Muscle layer of duodenum (tissue), 2 donors: ENCODE measurements around the gene RSBN1L.
"Not testable (repeated sequence)": the region's sequence is repeated elsewhere in the genome, so short reads cannot be mapped to it uniquely, and the experiment has no call there.

Experiments used
- H3K27ac ChIP-seq: one replicate; pipeline ENCODE4 v1.7.0; 2013; ENCODE audit warnings: mild to moderate bottlenecking, low read length
- H3K27me3 ChIP-seq: one replicate; pipeline ENCODE4 v1.7.0; 2013; ENCODE audit warnings: low read depth, mild to moderate bottlenecking, control low read depth, low read length
- H3K36me3 ChIP-seq, 2 donors: one replicate each; pipeline ENCODE4 v1.7.0; 2013; ENCODE audit warnings: low read length in 2 of 2, control low read depth in 1 of 2, mild to moderate bottlenecking in 1 of 2; ENCODE audit not compliant: insufficient read depth in 2 of 2, control insufficient read depth in 1 of 2
- H3K4me1 ChIP-seq, 2 donors: one replicate each; pipeline ENCODE4 v1.7.0; 2013; ENCODE audit warnings: low read length in 2 of 2, mild to moderate bottlenecking in 2 of 2, control low read depth in 1 of 2, moderate library complexity in 1 of 2; ENCODE audit not compliant: insufficient read depth in 2 of 2, control insufficient read depth in 1 of 2
- H3K4me3 ChIP-seq, 2 donors: one replicate each; pipeline ENCODE4 v1.7.0; 2013; ENCODE audit warnings: low read length in 2 of 2, low read depth in 1 of 2, mild to moderate bottlenecking in 1 of 2
- H3K9me3 ChIP-seq, 2 donors: one replicate each; pipeline ENCODE4 v1.7.0; 2013; ENCODE audit warnings: low read length in 2 of 2, control low read depth in 1 of 2, mild to moderate bottlenecking in 1 of 2; ENCODE audit not compliant: control insufficient read depth in 1 of 2
- donor health status: healthy.

The RSBN1L gene

GRCh38 chr7:77707504-77707992 lies 11.3 kb downstream of the RSBN1L start:
- H3K4me1 ChIP-seq, result peaks cover 0 to 23% of the 10 kb centered on the region in 2 donors
- H3K27me3 ChIP-seq, result no peaks in the 10 kb centered on the region
- H3K27ac ChIP-seq, result no peak overlapping the region

GRCh38 chr7:77710067-77710466 lies 13.8 kb downstream of the RSBN1L start:
- no peaks in the 10 kb centered on the region for H3K9me3 ChIP-seq
- H3K27me3 ChIP-seq, result no peaks in the 10 kb centered on the region
- H3K36me3 ChIP-seq, result peaks cover 0 to 5% of the 10 kb centered on the region in 2 donors
- no peak overlapping the region for H3K4me3 ChIP-seq
- no peak overlapping the region for H3K27ac ChIP-seq
- H3K4me1 ChIP-seq, result peaks cover 0 to 14% of the 10 kb centered on the region in 2 donors

More at GRCh38 chr7:77707504-77707992, 11.3 kb downstream of the RSBN1L start:
- H3K9me3 ChIP-seq, result no peaks in the 10 kb centered on the region
- peaks cover 0 to 5% of the 10 kb centered on the region in 2 donors for H3K36me3 ChIP-seq
- H3K4me3 ChIP-seq, result no peak overlapping the region

- no peak overlapping the region for H3K4me3 ChIP-seq
- H3K27ac ChIP-seq, result no peak overlapping the region
- no peaks in the 10 kb centered on the region for H3K9me3 ChIP-seq
- peaks cover 0 to 18% of the 10 kb centered on the region in 2 donors for H3K4me1 ChIP-seq
- peaks cover 0 to 5% of the 10 kb centered on the region in 2 donors for H3K36me3 ChIP-seq
- H3K27me3 ChIP-seq, result no peaks in the 10 kb centered on the region
Measured at GRCh38 chr7:77710861-77711260, 14.6 kb downstream of the RSBN1L start.

- Histone ChIP-seq H3K27me3 (no peaks in the 10 kb centered on the region), H3K9me3 (no peaks in the 10 kb centered on the region), H3K27ac (no peak overlapping the region), H3K36me3 (peaks cover 0 to 5% of the 10 kb centered on the region in 2 donors), H3K4me1 (peaks cover 0 to 9% of the 10 kb centered on the region in 2 donors), H3K4me3 (no peak overlapping the region)
Measured at GRCh38 chr7:77714195-77714594, 17.9 kb downstream of the RSBN1L start.

- H3K36me3 ChIP-seq, H3K9me3 ChIP-seq, H3K27ac ChIP-seq, H3K4me1 ChIP-seq, H3K4me3 ChIP-seq, H3K27me3 ChIP-seq: not testable (repeated sequence)
Measured at GRCh38 chr7:77714931-77715330, 18.7 kb downstream of the RSBN1L start.

GRCh38 chr7:77716804-77717203 lies 20.5 kb downstream of the RSBN1L start:
- peaks cover 0 to 5% of the 10 kb centered on the region in 2 donors for H3K4me1 ChIP-seq
- no peak overlapping the region for H3K4me3 ChIP-seq
- H3K27me3 ChIP-seq, result no peaks in the 10 kb centered on the region
- no peak overlapping the region for H3K27ac ChIP-seq
- no peaks in the 10 kb centered on the region for H3K9me3 ChIP-seq
- H3K36me3 ChIP-seq, result no peaks in the 10 kb centered on the region

GRCh38 chr7:77717566-77717965 lies 21.3 kb downstream of the RSBN1L start:
- peaks cover 3 to 13% of the 10 kb centered on the region in 2 donors for H3K4me1 ChIP-seq
- H3K36me3 ChIP-seq, H3K4me3 ChIP-seq, H3K9me3 ChIP-seq, H3K27ac ChIP-seq, H3K27me3 ChIP-seq: not testable (repeated sequence)

- H3K36me3 ChIP-seq, result no peaks in the 10 kb centered on the region
- H3K9me3 ChIP-seq, result no peaks in the 10 kb centered on the region
- H3K4me1 ChIP-seq, result peaks cover 15 to 28% of the 10 kb centered on the region in 2 donors
- H3K27me3 ChIP-seq, result no peaks in the 10 kb centered on the region
- H3K4me3 ChIP-seq, result no peak overlapping the region
- peak overlapping the region; percentile 45 for H3K27ac ChIP-seq
Measured at GRCh38 chr7:77727527-77727926, 31.3 kb downstream of the RSBN1L start.

- no peaks in the 10 kb centered on the region for H3K27me3 ChIP-seq
- peak overlapping the region in 1 of 2 donors; percentile 23 for H3K4me3 ChIP-seq
- no peaks in the 10 kb centered on the region for H3K9me3 ChIP-seq
- H3K4me1 ChIP-seq, result peaks cover 15 to 26% of the 10 kb centered on the region in 2 donors
- no peaks in the 10 kb centered on the region for H3K36me3 ChIP-seq
- H3K27ac ChIP-seq, result peak overlapping the region; percentile 45
Measured at GRCh38 chr7:77727936-77728701, 31.9 kb downstream of the RSBN1L start.

GRCh38 chr7:77729574-77730348 lies 33.5 kb downstream of the RSBN1L start:
- Histone ChIP-seq H3K4me3 (no peak overlapping the region), H3K9me3 (no peaks in the 10 kb centered on the region), H3K36me3 (no peaks in the 10 kb centered on the region), H3K27me3 (no peaks in the 10 kb centered on the region), H3K27ac (no peak overlapping the region), H3K4me1 (peaks cover 15 to 26% of the 10 kb centered on the region in 2 donors)

- no peak overlapping the region for H3K4me3 ChIP-seq
- no peaks in the 10 kb centered on the region for H3K27me3 ChIP-seq
- no peak overlapping the region for H3K27ac ChIP-seq
- H3K4me1 ChIP-seq, result peaks cover 15 to 26% of the 10 kb centered on the region in 2 donors
- H3K9me3 ChIP-seq, result no peaks in the 10 kb centered on the region
- no peaks in the 10 kb centered on the region for H3K36me3 ChIP-seq
Measured at GRCh38 chr7:77731716-77732115, 35.5 kb downstream of the RSBN1L start.
